Urothelium cell line (cell line): ENCODE measurements around the gene AOAH.

ENCODE experiments used
- DNase-seq: peaks from one replicate; pipeline ENCODE4 v3.0.0; 2011; ENCODE audit warnings: low spot score, mixed read lengths
- FAIRE-seq: peaks from 2 replicates; lab custom pipeline; 2011; peaks lifted over from hg19 to GRCh38; lab: Jason Lieb, UNC

Gene AOAH

GRCh38 chr7:36604806-36605205, 119.5 kb downstream of the AOAH start:
- no peak for FAIRE-seq
- peak; percentile 25 for DNase-seq

GRCh38 chr7:36602934-36603887, 121.1 kb downstream of the AOAH start:
- no peak for FAIRE-seq
- no peak for DNase-seq

GRCh38 chr7:36602511-36602910, 121.8 kb downstream of the AOAH start:
- DNase-seq: no peak
- no peak for FAIRE-seq

GRCh38 chr7:36601601-36602000, 122.7 kb downstream of the AOAH start:
- DNase-seq: no peak
- no peak for FAIRE-seq

GRCh38 chr7:36600869-36601530, 123.3 kb downstream of the AOAH start:
- FAIRE-seq: peak; percentile 91
- peak; percentile 67 for DNase-seq

GRCh38 chr7:36600314-36600682, 124.0 kb downstream of the AOAH start:
- FAIRE-seq: no peak
- no peak for DNase-seq

GRCh38 chr7:36599645-36600313, 124.5 kb downstream of the AOAH start:
- FAIRE-seq (no peak), DNase-seq (no peak)

GRCh38 chr7:36598054-36598674, 126.1 kb downstream of the AOAH start:
- peak; percentile 42 for FAIRE-seq
- DNase-seq: no peak

GRCh38 chr7:36597090-36597773, 127.1 kb downstream of the AOAH start:
- DNase-seq (no peak), FAIRE-seq (no peak)

- FAIRE-seq (no peak), DNase-seq (no peak)
These were observed 129.8 kb downstream of the AOAH start for GRCh38 chr7:36594445-36594844.

GRCh38 chr7:36591636-36592035, 132.7 kb downstream of the AOAH start:
- no peak for FAIRE-seq
- no peak for DNase-seq

- DNase-seq (no peak), FAIRE-seq (no peak)
These were observed 134.9 kb downstream of the AOAH start for GRCh38 chr7:36589391-36589790.

GRCh38 chr7:36583318-36583717, 141.0 kb downstream of the AOAH start:
- DNase-seq: no peak
- FAIRE-seq: no peak

- FAIRE-seq (peak; percentile 74), DNase-seq (no peak)
These were observed 148.5 kb downstream of the AOAH start for GRCh38 chr7:36575832-36576231.

- no peak for FAIRE-seq
- DNase-seq: no peak
These were observed 151.2 kb downstream of the AOAH start for GRCh38 chr7:36573066-36573465.

- DNase-seq (no peak), FAIRE-seq (no peak)
These were observed 153.1 kb downstream of the AOAH start for GRCh38 chr7:36571190-36571560.

GRCh38 chr7:36570528-36571189, 153.6 kb downstream of the AOAH start:
- FAIRE-seq (no peak), DNase-seq (no peak)

GRCh38 chr7:36568452-36568849, 155.8 kb downstream of the AOAH start:
- no peak for FAIRE-seq
- no peak for DNase-seq

GRCh38 chr7:36567699-36568451, 156.4 kb downstream of the AOAH start:
- FAIRE-seq (no peak), DNase-seq (no peak)
